IMR-90 (cell line): Measurements from ENCODE around the gene THADA. TPM values are rescaled to one million over a fixed set of nuclear protein-coding genes. Genes with fewer than 3 reads are reported as not detected.

Experiments
- ATAC-seq: fragments of 200-7000 bp; cut with Tn5 transposase; 2 replicates; pipeline ENCODE4 v1.9.1; 2020; ENCODE audit warnings: low read depth, mild to moderate bottlenecking, moderate library complexity
- BruUV-seq: library from RNA; stranded (reverse); fragments of 400-500 nt; replicated peaks from 2 replicates; lab custom pipeline; 2021; lab: Mats Ljungman, UMichigan
- CTCF ChIA-PET: fragments of 300-600 bp; formaldehyde crosslinking; extraction: SDS; loops from one replicate; lab custom pipeline; 2021; ENCODE audit warnings: antibody characterized with exemption; lab: Yijun Ruan, JAX
- POLR2A ChIA-PET: fragments of 300-600 bp; sonication (Branson Sonifier 250); formaldehyde crosslinking; loops from one replicate; lab custom pipeline; 2022; ENCODE audit warnings: antibody characterized with exemption; ENCODE audit not compliant: unreplicated experiment; lab: Charles Lee
- DNase-seq: peaks from one replicate; pipeline ENCODE4 v3.0.0; 2013
- H2AFZ ChIP-seq: replicated peaks from 2 replicates; pipeline ENCODE3; 2013; ENCODE audit warnings: low read length, mild to moderate bottlenecking; ENCODE audit not compliant: poor library complexity
- H2AK5ac ChIP-seq: 2 replicates; pipeline ENCODE4 v1.6.1; 2013; ENCODE audit warnings: low read depth, low read length, inconsistent platforms
- H2AK9ac ChIP-seq: replicated peaks from 2 replicates; pipeline ENCODE3; 2013; ENCODE audit warnings: mild to moderate bottlenecking, low read depth, low read length, moderate library complexity; ENCODE audit not compliant: poor library complexity
- H2BK120ac ChIP-seq: 2 replicates; pipeline ENCODE4 v1.6.1; 2013; ENCODE audit warnings: low read depth, low read length, inconsistent platforms
- H2BK15ac ChIP-seq: 3 replicates; pipeline ENCODE4 v1.6.1; 2013; ENCODE audit warnings: low read depth, low read length, inconsistent platforms
- H2BK20ac ChIP-seq: 2 replicates; pipeline ENCODE4 v1.6.1; 2013; ENCODE audit warnings: low read depth, mild to moderate bottlenecking, inconsistent platforms, low read length, moderate library complexity
- H2BK5ac ChIP-seq: 2 replicates; pipeline ENCODE4 v1.6.1; 2013; ENCODE audit warnings: mild to moderate bottlenecking, low read depth, low read length, inconsistent platforms; ENCODE audit not compliant: poor library complexity, severe bottlenecking
- H3K14ac ChIP-seq: replicated peaks from 2 replicates; pipeline ENCODE4 v1.6.1; 2013; ENCODE audit warnings: low read depth, low read length, inconsistent platforms
- H3K18ac ChIP-seq: 2 replicates; pipeline ENCODE4 v1.6.1; 2013; ENCODE audit warnings: low read depth, low read length, control low read depth
- H3K23ac ChIP-seq: 2 replicates; pipeline ENCODE4 v1.6.1; 2013; ENCODE audit warnings: low read depth, low read length, inconsistent platforms
- H3K27ac ChIP-seq: 2 replicates; pipeline ENCODE4 v1.5.1; 2013; ENCODE audit warnings: mild to moderate bottlenecking, control low read depth, low read length; ENCODE audit not compliant: insufficient read depth
- H3K27me3 ChIP-seq: 2 replicates; pipeline ENCODE4 v1.6.1; 2013; ENCODE audit warnings: low read length; ENCODE audit not compliant: control insufficient read depth, insufficient read depth
- H3K36me3 ChIP-seq: 2 replicates; pipeline ENCODE4 v1.6.1; 2013; ENCODE audit warnings: low read length, mixed read lengths; ENCODE audit not compliant: control insufficient read depth, insufficient read depth
- H3K4ac ChIP-seq: 2 replicates; pipeline ENCODE4 v1.6.1; 2013; ENCODE audit warnings: low read depth, low read length, inconsistent platforms
- H3K4me1 ChIP-seq: 2 replicates; pipeline ENCODE4 v1.6.1; 2013; ENCODE audit warnings: low read length, mixed read lengths; ENCODE audit not compliant: control insufficient read depth, insufficient read depth
- H3K4me2 ChIP-seq: 2 replicates; pipeline ENCODE4 v1.6.1; 2013; ENCODE audit warnings: low read depth, mild to moderate bottlenecking, control low read depth, low read length, moderate library complexity
- H3K4me3 ChIP-seq: 2 replicates; pipeline ENCODE4 v1.5.1; 2013; ENCODE audit warnings: low read depth, mild to moderate bottlenecking, control low read depth, low read length, moderate library complexity; ENCODE audit not compliant: insufficient read depth
- H3K56ac ChIP-seq: 2 replicates; pipeline ENCODE4 v1.6.1; 2013; ENCODE audit warnings: low read length, inconsistent platforms; ENCODE audit not compliant: insufficient read depth; ENCODE audit errors: extremely low read depth
- H3K79me1 ChIP-seq, 2 experiments: 2 replicates each; pipeline ENCODE4 v1.6.1; 2013; ENCODE audit warnings: low read length in 2 of 2, inconsistent platforms in 1 of 2, low read depth in 1 of 2
- H3K9ac ChIP-seq: 2 replicates; pipeline ENCODE4 v1.6.1; 2013; ENCODE audit warnings: low read depth, low read length, control low read depth
- H3K9me1 ChIP-seq: 2 replicates; pipeline ENCODE4 v1.6.1; 2013; ENCODE audit warnings: low read length, inconsistent platforms; ENCODE audit not compliant: insufficient read depth
- H3K9me3 ChIP-seq: 2 replicates; pipeline ENCODE4 v1.6.1; 2013; ENCODE audit warnings: low read length; ENCODE audit not compliant: control insufficient read depth, insufficient read depth
- H4K20me1 ChIP-seq: 2 replicates; pipeline ENCODE4 v1.6.1; 2013; ENCODE audit warnings: low read length, inconsistent platforms; ENCODE audit not compliant: insufficient read depth
- H4K5ac ChIP-seq: 2 replicates; pipeline ENCODE4 v1.6.1; 2013; ENCODE audit warnings: mild to moderate bottlenecking, low read depth, low read length, control low read depth
- H4K8ac ChIP-seq, 2 experiments: 2 replicates each; pipeline ENCODE4 v1.6.1; 2013; ENCODE audit warnings: low read depth in 2 of 2, low read length in 2 of 2, control low read depth in 1 of 2, inconsistent platforms in 1 of 2
- H4K91ac ChIP-seq: 2 replicates; pipeline ENCODE4 v1.6.1; 2013; ENCODE audit warnings: low read depth, low read length, inconsistent platforms; ENCODE audit not compliant: insufficient read depth
- BHLHE40 ChIP-seq: fragments of 150-350 bp; IDR thresholded peaks from 2 replicates; pipeline ENCODE4 v1.6.1; 2016; ENCODE audit warnings: mild to moderate bottlenecking, low read depth, low read length
- CHD1 ChIP-seq: IDR thresholded peaks from 2 replicates; pipeline ENCODE4 v1.6.1; 2012; ENCODE audit warnings: low read depth, low read length, improper control_type of control experiment
- FOS ChIP-seq: fragments of 150-350 bp; IDR thresholded peaks from 2 replicates; pipeline ENCODE4 v1.6.1; 2016; ENCODE audit warnings: low read depth, low read length
- MAFK ChIP-seq: IDR thresholded peaks from 2 replicates; pipeline ENCODE4 v1.6.1; 2012; ENCODE audit warnings: low read depth, low read length, improper control_type of control experiment
- RCOR1 ChIP-seq: IDR thresholded peaks from 2 replicates; pipeline ENCODE4 v1.6.1; 2012; ENCODE audit warnings: mild to moderate bottlenecking, low read length, improper control_type of control experiment; ENCODE audit not compliant: insufficient replicate concordance
- WGBS, 2 experiments: methylation state at CpG; one replicate each; pipeline versions ENCODE4 v1.1.5 to v1.1.7; 2013; ENCODE audit warnings: missing lambda C conversion rate in 2 of 2; ENCODE audit not compliant: insufficient read length in 1 of 2; ENCODE audit errors: extremely low coverage in 2 of 2; 5-methylcytosine and 5-hydroxymethylcytosine counted together
- dilution Hi-C: fragments of 300-500 bp; cut with HindIII; formaldehyde crosslinking; loops from one replicate; pipeline ENCODE4 v1.14.3; 2018; ENCODE audit warnings: low sequenced_read_pairs; ENCODE audit not compliant: unreplicated experiment
- in situ Hi-C: fragments of 300-500 bp; cut with MboI; formaldehyde crosslinking; loops from 3 replicates; pipeline ENCODE4 v1.14.3; 2019; ENCODE audit warnings: low sequenced_read_pairs, inconsistent platforms, mixed read lengths
- intact Hi-C: fragments of 100-400 bp; cut with micrococcal nuclease; formaldehyde crosslinking; loops from 2 replicates; pipeline ENCODE4 v1.10.0; 2022
- polyA plus RNA-seq, 3 experiments: library from polyadenylated mRNA; depleted of rRNA; stranded (reverse); fragments of >200 nt; gene quantifications; 2 replicates each; pipeline ENCODE4 v1.2.3, GENCODE V29; 2012; ENCODE audit warnings: low replicate concordance in 1 of 3
- total RNA-seq: library from RNA; depleted of rRNA; stranded (reverse); fragments of >200 nt; gene quantifications from 2 replicates; pipeline ENCODE4 v1.2.3, GENCODE V29; 2012
- TF ChIP-seq, protein P1 (sequence below): fragments of 150-350 bp; IDR thresholded peaks from 2 replicates; pipeline ENCODE4 v1.6.1; 2017; ENCODE audit warnings: mild to moderate bottlenecking, antibody characterized with exemption, low read length, low read depth

THADA gene
- total and polyA plus RNA-seq, 2 of the 4 experiments (the other 2 are of a cell fraction): 10.5 to 21.3 TPM

DNA sequence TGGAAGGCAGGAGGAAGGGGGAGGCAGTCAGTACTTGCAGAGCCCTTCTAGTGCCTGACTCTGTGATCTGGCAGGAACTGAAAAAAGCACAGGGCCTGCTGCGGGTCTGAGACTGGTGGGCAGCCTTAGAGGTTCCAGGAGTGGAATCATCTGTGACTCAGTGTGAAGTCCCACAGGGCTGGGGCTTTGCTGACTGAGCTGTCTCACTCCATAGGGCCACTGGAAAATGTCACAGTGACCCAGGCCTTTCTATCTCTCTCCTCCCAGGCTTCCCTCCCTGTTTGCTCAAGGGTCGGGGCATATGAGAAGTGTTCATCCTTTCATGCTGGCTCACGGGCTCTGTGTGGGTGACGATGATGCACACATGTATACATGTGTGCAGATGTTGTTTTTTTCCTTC is 322.3 kb downstream of the THADA start:
- Histone ChIP-seq H3K4me3 (no peak overlapping the region), H2BK5ac (no peak overlapping the region), H2BK120ac (no peak overlapping the region), H3K79me1 (no peaks in the 10 kb centered on the region), H2AK5ac (peak overlapping the region; percentile 18; the same call in 1 of the 2 replicates), H3K4me2 (no peak overlapping the region), H4K91ac (no peak overlapping the region), H3K27me3 (no peaks in the 10 kb centered on the region), H4K8ac (no peak overlapping the region), H2BK20ac (no peak overlapping the region), H3K9me1 (peaks cover 18% of the 10 kb centered on the region), H3K36me3 (no peaks in the 10 kb centered on the region), H3K9me3 (no peaks in the 10 kb centered on the region), H3K14ac (no peak overlapping the region), H3K9ac (no peak overlapping the region), H3K56ac (no peak overlapping the region), H3K18ac (no peak overlapping the region), H2BK15ac (no peak overlapping the region), H3K23ac (no peak overlapping the region), H3K27ac (no peak overlapping the region), H3K4ac (peak overlapping the region; percentile 24; the same call in 1 of the 2 replicates), H4K20me1 (peaks cover 13% of the 10 kb centered on the region; the same call in 1 of the 2 replicates), H2AK9ac (no peak overlapping the region), H3K4me1 (peaks cover 27% of the 10 kb centered on the region), H4K5ac (no peak overlapping the region), H2AFZ (no peak overlapping the region)
- ChIA-PET POLR2A (no interaction called here), CTCF (no interaction called here)
- WGBS, 2 experiments: no CpG with 5 or more reads among the region's 4 CpGs
- DNase-seq (peak; percentile 63), ATAC-seq (peak; percentile 7; the same call in 1 of the 2 replicates)
- dilution Hi-C loops: no loop called here
- no TSS peak for BruUV-seq
- TF ChIP-seq CHD1: no peak
- peak; percentile 41; the same call in 1 of the 2 replicates for TF ChIP-seq FOS
- peak; percentile 48 for TF ChIP-seq MAFK
- no peak for TF ChIP-seq RCOR1
- TF ChIP-seq, protein P1, sequence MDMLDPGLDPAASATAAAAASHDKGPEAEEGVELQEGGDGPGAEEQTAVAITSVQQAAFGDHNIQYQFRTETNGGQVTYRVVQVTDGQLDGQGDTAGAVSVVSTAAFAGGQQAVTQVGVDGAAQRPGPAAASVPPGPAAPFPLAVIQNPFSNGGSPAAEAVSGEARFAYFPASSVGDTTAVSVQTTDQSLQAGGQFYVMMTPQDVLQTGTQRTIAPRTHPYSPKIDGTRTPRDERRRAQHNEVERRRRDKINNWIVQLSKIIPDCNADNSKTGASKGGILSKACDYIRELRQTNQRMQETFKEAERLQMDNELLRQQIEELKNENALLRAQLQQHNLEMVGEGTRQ: no peak
- TF ChIP-seq BHLHE40: peak; percentile 49; the same call in 1 of the 2 replicates
- intact Hi-C loops: no loop called here
- in situ Hi-C loops: no loop called here
